HepG2 (cell line): ENCODE measurements around the gene TREH. TPM values are rescaled to one million over a fixed set of nuclear protein-coding genes. Genes with fewer than 3 reads are reported as not detected.

Experiments used
- AKAP8 ChIP-seq: sonication (generic); formaldehyde crosslinking; IDR thresholded peaks from 2 replicates; pipeline ENCODE4 v1.5.1; 2020; ENCODE audit warnings: mild to moderate bottlenecking, missing genetic modification reagents
- BATF2 ChIP-seq: sonication (generic); formaldehyde crosslinking; IDR thresholded peaks from 2 replicates; pipeline ENCODE4 v1.8.0; 2022; ENCODE audit warnings: mild to moderate bottlenecking, missing genetic modification reagents, moderate library complexity
- IKZF5 ChIP-seq: IDR thresholded peaks from 2 replicates; pipeline ENCODE4 v1.6.1; 2018; ENCODE audit warnings: missing genetic modification reagents, mild to moderate bottlenecking, missing compliant biosample characterization
- KAT2B ChIP-seq: fragments of 150-350 bp; IDR thresholded peaks from 2 replicates; pipeline ENCODE4 v1.6.1; 2014; ENCODE audit warnings: low read depth, low read length, borderline replicate concordance
- PBX2 ChIP-seq: IDR thresholded peaks from 2 replicates; pipeline ENCODE4 v1.6.1; 2016; ENCODE audit warnings: control low read depth
- POGK ChIP-seq: sonication (generic); formaldehyde crosslinking; conservative IDR thresholded peaks from 2 replicates; pipeline ENCODE4 v1.8.0; 2022; ENCODE audit warnings: mild to moderate bottlenecking, moderate library complexity, missing genetic modification reagents
- SPEN ChIP-seq: sonication (generic); formaldehyde crosslinking; IDR thresholded peaks from 2 replicates; pipeline ENCODE4 v1.5.1; 2020; ENCODE audit warnings: low read depth, mild to moderate bottlenecking, missing genetic modification reagents
- TAF1 ChIP-seq: sonication (generic); formaldehyde crosslinking; IDR thresholded peaks from 2 replicates; pipeline ENCODE4 v1.4.0; 2020; ENCODE audit warnings: missing genetic modification reagents
- ZNF10 ChIP-seq: sonication (generic); formaldehyde crosslinking; IDR thresholded peaks from 2 replicates; pipeline ENCODE4 v1.4.0; 2020; ENCODE audit warnings: mild to moderate bottlenecking, low read depth, missing genetic modification reagents, borderline replicate concordance
- ZNF160 ChIP-seq: sonication (generic); formaldehyde crosslinking; IDR thresholded peaks from 2 replicates; pipeline ENCODE4 v1.8.0; 2022; ENCODE audit warnings: mild to moderate bottlenecking, inconsistent platforms, missing genetic modification reagents
- ZNF253 ChIP-seq: sonication (generic); formaldehyde crosslinking; IDR thresholded peaks from 2 replicates; pipeline ENCODE4 v1.8.0; 2022; ENCODE audit warnings: mild to moderate bottlenecking, missing genetic modification reagents, borderline replicate concordance
- ZNF276 ChIP-seq: sonication (generic); formaldehyde crosslinking; IDR thresholded peaks from 2 replicates; pipeline ENCODE4 v1.4.0; 2020; ENCODE audit warnings: mild to moderate bottlenecking, low read depth, missing genetic modification reagents
- ZNF280D ChIP-seq: sonication (generic); formaldehyde crosslinking; IDR thresholded peaks from 2 replicates; pipeline ENCODE4 v1.5.1; 2020; ENCODE audit warnings: mild to moderate bottlenecking, missing genetic modification reagents
- ZNF563 ChIP-seq: sonication (generic); formaldehyde crosslinking; IDR thresholded peaks from 2 replicates; pipeline ENCODE4 v1.8.0; 2022; ENCODE audit warnings: mild to moderate bottlenecking, moderate library complexity, missing genetic modification reagents
- ZNF720 ChIP-seq: sonication (generic); formaldehyde crosslinking; IDR thresholded peaks from 2 replicates; pipeline ENCODE4 v1.4.0; 2020; ENCODE audit warnings: missing genetic modification reagents
- ZNF724P ChIP-seq: sonication (generic); formaldehyde crosslinking; IDR thresholded peaks from 2 replicates; pipeline ENCODE4 v1.8.0; 2022; ENCODE audit warnings: missing genetic modification reagents, borderline replicate concordance
- polyA plus RNA-seq, 8 experiments: library from polyadenylated mRNA; depleted of rRNA in 3 of 8; stranded (reverse) in 7 of 8; unstranded in 1 of 8; fragments of >200 nt; fragmentation: Illumina TruSeq in 4 of 8; extraction: Trizol in 4 of 8; gene quantifications; 2 replicates each; pipeline versions ENCODE4 v1.2.1 to v1.2.3, GENCODE V29; 2011 to 2016; ENCODE audit warnings: low read depth in 4 of 8, missing spikeins in 1 of 8, mixed read lengths in 1 of 8; ENCODE audit not compliant: insufficient read depth in 1 of 8
- total RNA-seq, 5 experiments: library from RNA; depleted of rRNA; stranded (reverse); fragments of >200 nt; fragmentation: Illumina TruSeq; extraction: Trizol; gene quantifications; 2 replicates each; pipeline ENCODE4 v1.2.3, GENCODE V29; 2016; ENCODE audit warnings: low read depth in 1 of 5
- TF ChIP-seq, protein P1 (sequence below): sonication (generic); formaldehyde crosslinking; IDR thresholded peaks from 2 replicates; pipeline ENCODE4 v1.8.0; 2022; ENCODE audit warnings: mild to moderate bottlenecking, missing genetic modification reagents

TREH gene
- total and polyA plus RNA-seq, 2 of the 13 experiments (the other 11 are each of a cell fraction or from before 2014, with no cell fraction given), result 0.53 to 0.86 TPM

DNA sequence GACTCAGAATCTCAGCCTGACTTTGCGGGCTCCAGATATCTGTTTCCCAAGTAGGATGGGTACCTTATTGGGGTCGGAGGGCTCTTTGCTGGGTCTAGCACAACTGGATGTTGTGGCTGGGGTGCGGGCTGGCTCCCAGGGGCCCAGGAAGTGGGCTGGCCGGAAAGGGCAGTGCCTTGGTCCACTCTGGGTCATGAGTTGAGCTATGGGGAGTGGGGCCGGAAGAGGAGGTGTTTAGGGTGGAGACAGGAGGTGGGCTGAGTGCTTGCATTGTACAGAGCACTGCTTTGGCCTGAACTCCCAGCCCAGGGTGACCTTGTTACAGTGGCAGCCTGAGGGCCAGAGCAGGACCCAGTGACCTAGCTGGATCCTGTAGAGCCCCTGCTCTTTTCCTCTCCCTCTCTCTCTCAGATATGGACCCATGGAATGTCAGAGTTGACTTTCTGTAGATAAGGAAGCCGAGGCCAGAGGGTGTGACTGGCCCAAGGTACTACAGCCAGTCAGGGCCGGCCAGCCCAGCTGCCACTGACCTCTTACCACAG, 58.9 kb downstream of the TREH start (continued):
- no peak for TF ChIP-seq KAT2B
- TF ChIP-seq ZNF276 (CRISPR knock-in tag), result 0 out of 2 replicates have a peak, but pooled peaks have one; percentile 26
- no peak for TF ChIP-seq ZNF280D (CRISPR knock-in tag)
- TF ChIP-seq SPEN (CRISPR knock-in tag), result peak; percentile 73
- no peak for TF ChIP-seq PBX2 (CRISPR knock-in tag)
- TF ChIP-seq, protein P1, sequence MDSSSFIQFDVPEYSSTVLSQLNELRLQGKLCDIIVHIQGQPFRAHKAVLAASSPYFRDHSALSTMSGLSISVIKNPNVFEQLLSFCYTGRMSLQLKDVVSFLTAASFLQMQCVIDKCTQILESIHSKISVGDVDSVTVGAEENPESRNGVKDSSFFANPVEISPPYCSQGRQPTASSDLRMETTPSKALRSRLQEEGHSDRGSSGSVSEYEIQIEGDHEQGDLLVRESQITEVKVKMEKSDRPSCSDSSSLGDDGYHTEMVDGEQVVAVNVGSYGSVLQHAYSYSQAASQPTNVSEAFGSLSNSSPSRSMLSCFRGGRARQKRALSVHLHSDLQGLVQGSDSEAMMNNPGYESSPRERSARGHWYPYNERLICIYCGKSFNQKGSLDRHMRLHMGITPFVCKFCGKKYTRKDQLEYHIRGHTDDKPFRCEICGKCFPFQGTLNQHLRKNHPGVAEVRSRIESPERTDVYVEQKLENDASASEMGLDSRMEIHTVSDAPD, result no peak
- no peak for TF ChIP-seq ZNF563
- no peak; the same call in 1 of the 2 replicates for TF ChIP-seq ZNF253 (CRISPR knock-in tag)
- no peak for TF ChIP-seq POGK
- TF ChIP-seq ZNF724P (CRISPR knock-in tag), result no peak
- no peak for TF ChIP-seq ZNF10 (CRISPR knock-in tag)
- peak; percentile 51; the same call in 1 of the 2 replicates for TF ChIP-seq ZNF160
- TF ChIP-seq TAF1 (CRISPR knock-in tag), result peak; percentile 67; the same call in 1 of the 2 replicates
- TF ChIP-seq AKAP8 (CRISPR knock-in tag), result peak; percentile 53; the same call in 1 of the 2 replicates
- TF ChIP-seq ZNF720 (CRISPR knock-in tag), result no peak
- TF ChIP-seq BATF2 (CRISPR knock-in tag), result no peak
- TF ChIP-seq IKZF5 (CRISPR knock-in tag), result peak; percentile 34; the same call in 1 of the 2 replicates
